ENCODE results near the gene TRIM10.
"Not testable (repeated sequence)": the region's sequence is repeated elsewhere in the genome, so short reads cannot be mapped to it uniquely, and the experiment has no call there.

TRIM10 gene

GRCh38 chr6:30172681-30173080 is 11.7 kb upstream of the TRIM10 start:
- DNase-seq (ENCODE audit: low read depth in 2 of 2, low spot score in 1 of 2) = no peak

DNA sequence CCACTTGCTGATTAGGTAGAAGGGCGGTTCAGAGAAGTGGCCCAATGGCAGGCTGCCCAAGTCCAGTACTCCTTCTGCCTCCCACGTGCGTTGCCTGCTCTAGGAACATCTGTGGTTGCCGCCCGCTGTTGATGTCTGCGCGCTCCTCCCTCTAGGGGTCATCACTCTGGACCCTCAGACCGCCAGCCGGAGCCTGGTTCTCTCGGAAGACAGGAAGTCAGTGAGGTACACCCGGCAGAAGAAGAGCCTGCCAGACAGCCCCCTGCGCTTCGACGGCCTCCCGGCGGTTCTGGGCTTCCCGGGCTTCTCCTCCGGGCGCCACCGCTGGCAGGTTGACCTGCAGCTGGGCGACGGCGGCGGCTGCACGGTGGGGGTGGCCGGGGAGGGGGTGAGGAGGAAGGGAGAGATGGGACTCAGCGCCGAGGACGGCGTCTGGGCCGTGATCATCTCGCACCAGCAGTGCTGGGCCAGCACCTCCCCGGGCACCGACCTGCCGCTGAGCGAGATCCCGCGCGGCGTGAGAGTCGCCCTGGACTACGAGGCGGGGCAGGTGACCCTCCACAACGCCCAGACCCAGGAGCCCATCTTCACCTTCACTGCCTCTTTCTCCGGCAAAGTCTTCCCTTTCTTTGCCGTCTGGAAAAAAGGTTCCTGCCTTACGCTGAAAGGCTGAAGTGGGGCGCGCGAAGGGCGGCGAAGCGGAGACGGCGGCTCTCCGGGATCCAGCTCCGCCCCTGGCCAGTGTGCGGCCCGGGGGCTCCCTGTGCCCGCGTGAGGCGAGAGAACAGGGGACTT is 10.9 kb upstream of the TRIM10 start:
- DNase-seq (ENCODE audit: low read depth in 2 of 2, low spot score in 1 of 2) = no peak

GRCh38 chr6:30169658-30170614 is 8.9 kb upstream of the TRIM10 start:
- no peak for DNase-seq (ENCODE audit: low read depth in 2 of 2, low spot score in 1 of 2)

DNA sequence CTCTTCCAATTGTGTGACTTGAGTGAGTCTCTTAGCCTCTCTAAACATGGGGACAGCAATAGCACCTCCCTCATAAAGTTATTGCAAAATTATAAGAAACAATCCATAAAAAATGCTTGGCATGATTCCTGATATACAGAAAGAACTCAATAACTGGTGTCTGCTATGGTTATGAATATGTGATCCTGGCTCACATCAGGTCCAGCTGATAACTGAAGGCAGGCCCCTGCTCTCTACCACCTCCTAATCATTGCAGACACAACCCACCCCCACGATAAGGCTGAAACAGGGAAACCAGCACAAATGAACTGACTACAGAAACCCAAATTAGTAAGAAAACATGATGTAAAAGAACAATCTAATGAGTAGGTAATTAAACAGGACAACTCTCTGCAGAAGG is 7.7 kb upstream of the TRIM10 start:
- no peak for DNase-seq (ENCODE audit: low read depth in 2 of 2, low spot score in 1 of 2)

- no peak for DNase-seq (ENCODE audit: low read depth in 2 of 2, low spot score in 1 of 2)
Measured at GRCh38 chr6:30167101-30167500, 6.1 kb upstream of the TRIM10 start.

- DNase-seq (ENCODE audit: low read depth in 2 of 2, low spot score in 1 of 2) = not testable (repeated sequence)
Measured at GRCh38 chr6:30165238-30165637, 4.2 kb upstream of the TRIM10 start.

DNA sequence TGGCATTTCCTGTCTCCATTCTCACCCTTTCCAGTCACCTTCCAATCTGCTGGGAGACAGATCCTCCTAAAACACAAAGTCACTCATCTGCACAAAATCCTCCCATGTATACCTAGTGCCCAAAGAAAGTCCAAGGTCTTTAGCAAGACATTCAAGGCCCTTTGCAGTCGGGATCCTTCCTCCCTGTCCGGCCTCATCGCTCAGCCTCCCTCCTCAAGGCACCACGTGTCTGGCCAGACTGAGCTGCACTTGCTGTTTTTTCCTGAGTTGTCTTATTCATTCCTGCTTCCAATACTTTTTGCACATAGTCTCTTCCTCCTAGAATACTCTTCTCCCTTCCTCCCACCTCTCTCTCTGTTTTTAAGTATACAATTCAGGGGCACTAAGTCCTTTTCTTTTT is 3.7 kb upstream of the TRIM10 start:
- DNase-seq (ENCODE audit: low read depth in 2 of 2, low spot score in 1 of 2) = no peak

DNA sequence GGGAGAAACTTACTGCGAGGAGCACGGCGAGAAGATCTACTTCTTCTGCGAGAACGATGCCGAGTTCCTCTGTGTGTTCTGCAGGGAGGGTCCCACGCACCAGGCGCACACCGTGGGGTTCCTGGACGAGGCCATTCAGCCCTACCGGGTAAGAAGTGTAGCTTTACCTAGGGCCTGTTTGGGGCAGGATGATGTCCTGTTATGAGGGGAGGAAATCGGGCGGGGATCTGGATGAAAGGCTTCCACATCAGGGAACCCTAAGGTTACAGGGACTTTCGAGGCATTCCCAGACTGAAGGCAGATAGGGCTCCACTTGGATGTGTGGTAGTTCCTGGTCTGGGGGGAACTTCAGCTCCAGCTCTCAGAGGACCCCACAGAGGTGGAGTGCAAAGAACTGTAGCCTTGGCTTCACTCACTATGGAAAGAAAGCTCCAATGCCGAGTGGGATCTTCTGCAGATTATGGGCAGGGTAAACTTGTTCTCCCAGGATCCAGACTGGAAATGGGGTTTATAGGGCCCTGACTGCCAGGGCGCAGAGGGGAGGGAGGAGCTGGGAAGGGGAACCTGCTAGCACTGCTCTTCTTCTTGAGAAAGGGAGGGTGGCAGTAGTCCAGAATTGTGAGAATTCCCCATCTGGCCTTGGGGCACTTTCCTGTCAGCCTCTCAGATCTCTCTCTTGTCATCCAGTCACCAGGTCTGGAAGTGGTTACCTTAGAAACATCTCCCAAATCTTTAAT is 3.1 kb upstream of the TRIM10 start:
- DNase-seq (ENCODE audit: low read depth in 2 of 2, low spot score in 1 of 2) = no peak

- no peak for DNase-seq (ENCODE audit: low read depth in 2 of 2, low spot score in 1 of 2)
Measured at GRCh38 chr6:30163090-30163917, 2.3 kb upstream of the TRIM10 start, which contains the start of gene TRIM15. TRIM15 (plus strand) TSS chr6:30163546; CDS start chr6:30163685, 139 bp downstream.

DNA sequence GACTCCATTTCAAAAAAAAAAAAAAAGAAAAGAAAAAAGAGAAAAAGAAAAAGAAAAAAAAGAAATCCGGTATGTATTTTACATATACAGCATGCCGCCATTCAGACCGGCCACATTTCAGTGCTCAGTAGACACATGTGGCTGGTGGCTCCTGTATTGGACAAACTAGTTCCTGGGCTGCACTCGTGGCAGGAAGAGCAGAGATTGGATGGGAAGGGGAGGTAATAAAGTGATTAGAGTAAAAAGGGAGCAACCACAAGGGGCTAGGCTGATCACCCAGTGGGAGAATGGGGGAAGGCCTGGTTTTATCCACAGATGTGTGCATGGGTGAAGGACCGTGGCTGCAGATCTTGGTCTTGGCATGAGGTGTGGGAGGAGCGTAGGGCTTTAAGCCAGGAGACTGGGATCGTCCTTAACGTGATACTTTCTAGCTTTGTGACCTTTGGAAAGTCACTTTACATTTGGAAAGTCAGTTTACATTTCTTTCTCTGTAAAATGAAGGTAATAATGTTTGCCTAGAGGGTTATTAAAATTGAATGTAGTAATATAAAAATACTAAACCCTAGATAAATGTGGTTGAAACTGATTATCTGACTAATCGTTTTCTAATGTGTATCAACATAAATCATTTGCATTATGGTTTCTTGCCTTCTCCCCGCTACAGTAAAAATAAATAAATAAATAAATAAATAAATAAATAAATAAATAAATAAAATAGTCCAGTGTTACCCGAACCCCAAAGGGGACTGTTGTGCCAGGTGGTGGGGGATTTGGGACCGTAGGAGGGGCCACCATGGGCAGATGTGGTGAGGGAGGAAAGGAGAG is 1.5 kb upstream of the TRIM10 start:
- no peak for DNase-seq (ENCODE audit: low read depth in 2 of 2, low spot score in 1 of 2)

- no peak for DNase-seq (ENCODE audit: low read depth in 2 of 2, low spot score in 1 of 2)
Measured at GRCh38 chr6:30160008-30160784, 815 bp downstream of the TRIM10 start.

GRCh38 chr6:30158475-30159040 is 2.5 kb downstream of the TRIM10 start:
- DNase-seq (ENCODE audit: low read depth in 2 of 2, low spot score in 1 of 2) = no peak

DNA sequence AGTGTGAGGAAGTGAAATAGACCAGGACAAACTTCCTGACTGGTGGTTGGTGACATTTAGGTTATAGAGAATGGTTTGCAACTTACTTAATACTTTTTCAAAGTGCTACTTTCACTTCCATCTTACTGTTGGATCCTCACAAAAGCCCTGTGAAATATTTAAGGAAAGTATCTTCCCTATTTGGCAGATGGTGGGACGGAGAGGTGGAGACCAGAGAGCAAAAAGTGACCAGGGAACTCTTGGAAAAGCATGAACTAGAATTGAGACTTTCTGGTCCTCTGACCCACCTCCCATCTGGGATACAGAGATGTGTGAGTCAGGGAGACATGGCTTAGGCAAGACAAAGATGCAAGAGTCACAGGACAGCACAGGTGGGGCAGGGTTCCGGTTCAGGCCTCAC is 3.0 kb downstream of the TRIM10 start:
- DNase-seq (ENCODE audit: low read depth in 2 of 2, low spot score in 1 of 2) = no peak

GRCh38 chr6:30157581-30157980 is 3.4 kb downstream of the TRIM10 start:
- DNase-seq (ENCODE audit: low read depth in 2 of 2, low spot score in 1 of 2) = no peak

- no peak for DNase-seq (ENCODE audit: low read depth in 2 of 2, low spot score in 1 of 2)
Measured at GRCh38 chr6:30156774-30157173, 4.2 kb downstream of the TRIM10 start.

- no peak for DNase-seq (ENCODE audit: low read depth in 2 of 2, low spot score in 1 of 2)
Measured at GRCh38 chr6:30156262-30156599, 4.8 kb downstream of the TRIM10 start.

- DNase-seq (ENCODE audit: low read depth in 2 of 2, low spot score in 1 of 2) = no peak
Measured at GRCh38 chr6:30155520-30156261, 5.3 kb downstream of the TRIM10 start.
